Muscle layer of colon (tissue), 2 donors: ENCODE data around the gene MTCL1.
A peak's percentile ranks its signal among the peaks of the same experiment; 100 is the strongest.

Experiments
- H3K27ac ChIP-seq: one replicate; pipeline ENCODE4 v1.7.0; 2013; ENCODE audit warnings: low read depth, mild to moderate bottlenecking, low read length, moderate library complexity
- H3K27me3 ChIP-seq, 2 donors: one replicate each; pipeline ENCODE4 v1.7.0; 2013; ENCODE audit warnings: low read length in 2 of 2, mild to moderate bottlenecking in 2 of 2; ENCODE audit not compliant: insufficient read depth in 2 of 2, control insufficient read depth in 1 of 2
- H3K36me3 ChIP-seq: one replicate; pipeline ENCODE4 v1.7.0; 2013; ENCODE audit warnings: mild to moderate bottlenecking, low read length; ENCODE audit not compliant: insufficient read depth
- H3K4me1 ChIP-seq: one replicate; pipeline ENCODE4 v1.7.0; 2013; ENCODE audit warnings: mild to moderate bottlenecking, low read length; ENCODE audit not compliant: insufficient read depth
- H3K4me3 ChIP-seq, 2 donors: one replicate each; pipeline ENCODE4 v1.7.0; 2013; ENCODE audit warnings: low read length in 2 of 2, low read depth in 1 of 2, mild to moderate bottlenecking in 1 of 2, moderate library complexity in 1 of 2
- H3K9ac ChIP-seq: one replicate; pipeline ENCODE4 v1.7.0; 2013; ENCODE audit warnings: low read length
- H3K9me3 ChIP-seq: one replicate; pipeline ENCODE4 v1.7.0; 2013; ENCODE audit warnings: mild to moderate bottlenecking, low read length
- donor health status: abdominal sarcoma.
- donor health status: Adenocarcinoma of cecum.

Gene MTCL1

GRCh38 chr18:8705961-8706790, 820 bp downstream of the MTCL1 start:
- H3K36me3 ChIP-seq = no peaks in the 10 kb centered on the region
- H3K27ac ChIP-seq = peak overlapping the region; percentile 89
- no peaks in the 10 kb centered on the region for H3K9me3 ChIP-seq
- peak overlapping the region; percentile 82 for H3K9ac ChIP-seq
- H3K27me3 ChIP-seq = no peaks in the 10 kb centered on the region
- H3K4me3 ChIP-seq = peak overlapping the region; percentile 81 to 91
- H3K4me1 ChIP-seq = peaks cover 21% of the 10 kb centered on the region

- no peaks in the 10 kb centered on the region for H3K9me3 ChIP-seq
- H3K4me1 ChIP-seq = peaks cover 16% of the 10 kb centered on the region
- H3K27me3 ChIP-seq = no peaks in the 10 kb centered on the region
- peak overlapping the region; percentile 82 for H3K9ac ChIP-seq
- peak overlapping the region; percentile 89 for H3K27ac ChIP-seq
- peak overlapping the region; percentile 81 to 91 for H3K4me3 ChIP-seq
- no peaks in the 10 kb centered on the region for H3K36me3 ChIP-seq
Observed at GRCh38 chr18:8706791-8707555, 1.6 kb downstream of the MTCL1 start.

GRCh38 chr18:8707556-8708300, 2.4 kb downstream of the MTCL1 start:
- peaks cover 22% of the 10 kb centered on the region for H3K4me1 ChIP-seq
- H3K27ac ChIP-seq = peak overlapping the region; percentile 89
- peak overlapping the region; percentile 81 to 91 for H3K4me3 ChIP-seq
- no peaks in the 10 kb centered on the region for H3K36me3 ChIP-seq
- no peaks in the 10 kb centered on the region for H3K9me3 ChIP-seq
- no peaks in the 10 kb centered on the region for H3K27me3 ChIP-seq
- H3K9ac ChIP-seq = peak overlapping the region; percentile 82

GRCh38 chr18:8708670-8709069, 3.3 kb downstream of the MTCL1 start:
- peaks cover 25% of the 10 kb centered on the region for H3K4me1 ChIP-seq
- no peaks in the 10 kb centered on the region for H3K27me3 ChIP-seq
- H3K9me3 ChIP-seq = no peaks in the 10 kb centered on the region
- H3K36me3 ChIP-seq = no peaks in the 10 kb centered on the region
- H3K9ac ChIP-seq = peak overlapping the region; percentile 82
- peak overlapping the region; percentile 89 for H3K27ac ChIP-seq
- peak overlapping the region; percentile 8 to 91 for H3K4me3 ChIP-seq

- Histone ChIP-seq H3K4me1 (peaks cover 19% of the 10 kb centered on the region), H3K4me3 (peak overlapping the region in 1 of 2 donors; percentile 91), H3K36me3 (no peaks in the 10 kb centered on the region), H3K9me3 (no peaks in the 10 kb centered on the region), H3K27me3 (no peaks in the 10 kb centered on the region), H3K27ac (peak overlapping the region; percentile 89), H3K9ac (no peak overlapping the region)
Observed at GRCh38 chr18:8709248-8710059, 4.1 kb downstream of the MTCL1 start.

GRCh38 chr18:8711736-8712135, 6.4 kb downstream of the MTCL1 start:
- H3K4me3 ChIP-seq = peak overlapping the region in 1 of 2 donors; percentile 35
- H3K27ac ChIP-seq = peak overlapping the region; percentile 73
- peaks cover 18% of the 10 kb centered on the region for H3K4me1 ChIP-seq
- no peaks in the 10 kb centered on the region for H3K27me3 ChIP-seq
- no peaks in the 10 kb centered on the region for H3K9me3 ChIP-seq
- no peaks in the 10 kb centered on the region for H3K36me3 ChIP-seq
- no peak overlapping the region for H3K9ac ChIP-seq

- H3K4me1 ChIP-seq = peaks cover 32% of the 10 kb centered on the region
- H3K36me3 ChIP-seq = no peaks in the 10 kb centered on the region
- H3K4me3 ChIP-seq = no peak overlapping the region
- no peaks in the 10 kb centered on the region for H3K9me3 ChIP-seq
- H3K27ac ChIP-seq = peak overlapping the region; percentile 16
- no peaks in the 10 kb centered on the region for H3K27me3 ChIP-seq
- peak overlapping the region; percentile 3 for H3K9ac ChIP-seq
Observed at GRCh38 chr18:8713691-8714090, 8.3 kb downstream of the MTCL1 start.

- Histone ChIP-seq H3K9me3 (no peaks in the 10 kb centered on the region), H3K27ac (peak overlapping the region; percentile 68), H3K4me1 (peaks cover 32% of the 10 kb centered on the region), H3K4me3 (no peak overlapping the region), H3K9ac (no peak overlapping the region), H3K36me3 (peaks cover 5% of the 10 kb centered on the region), H3K27me3 (no peaks in the 10 kb centered on the region)
Observed at GRCh38 chr18:8715599-8715998, 10.2 kb downstream of the MTCL1 start.

- peaks cover 21% of the 10 kb centered on the region for H3K36me3 ChIP-seq
- no peaks in the 10 kb centered on the region for H3K27me3 ChIP-seq
- no peak overlapping the region for H3K9ac ChIP-seq
- no peak overlapping the region for H3K4me3 ChIP-seq
- peaks cover 28% of the 10 kb centered on the region for H3K4me1 ChIP-seq
- H3K27ac ChIP-seq = peak overlapping the region; percentile 68
- no peaks in the 10 kb centered on the region for H3K9me3 ChIP-seq
Observed at GRCh38 chr18:8717011-8717770, 11.8 kb downstream of the MTCL1 start.

GRCh38 chr18:8718401-8718913, 13.1 kb downstream of the MTCL1 start:
- H3K27ac ChIP-seq = no peak overlapping the region
- no peaks in the 10 kb centered on the region for H3K27me3 ChIP-seq
- H3K4me1 ChIP-seq = peaks cover 25% of the 10 kb centered on the region
- peaks cover 29% of the 10 kb centered on the region for H3K36me3 ChIP-seq
- no peaks in the 10 kb centered on the region for H3K9me3 ChIP-seq
- no peak overlapping the region for H3K4me3 ChIP-seq
- no peak overlapping the region for H3K9ac ChIP-seq
